GM19467 (cell line): ENCODE results near the gene ERCC5.

Experiments
- ATAC-seq: cut with Tn5 transposase; IDR thresholded peaks from one replicate; pipeline ENCODE4 v1.9.1; 2021; ENCODE audit warnings: mild to moderate bottlenecking, moderate library complexity; ENCODE audit not compliant: unreplicated experiment

Gene ERCC5

GRCh38 chr13:102839462-102839861 is 6.4 kb upstream of the ERCC5 start:
- ATAC-seq = no peak

GRCh38 chr13:102845289-102845629 is 573 bp upstream of the ERCC5 start:
- ATAC-seq = peak; percentile 19

- ATAC-seq = peak; percentile 35
These were observed 606 bp downstream of the ERCC5 start for GRCh38 chr13:102846261-102847015.

GRCh38 chr13:102847272-102848234 is 1.7 kb downstream of the ERCC5 start:
- ATAC-seq = no peak

- ATAC-seq = no peak
These were observed 3.1 kb downstream of the ERCC5 start for GRCh38 chr13:102848956-102849355.

GRCh38 chr13:102852556-102852955 is 6.7 kb downstream of the ERCC5 start:
- no peak for ATAC-seq

GRCh38 chr13:102854675-102855074 is 8.8 kb downstream of the ERCC5 start:
- ATAC-seq = peak; percentile 73

GRCh38 chr13:102856557-102856956 is 10.7 kb downstream of the ERCC5 start:
- no peak for ATAC-seq

- ATAC-seq = no peak
These were observed 16.9 kb downstream of the ERCC5 start for GRCh38 chr13:102862624-102863210.

- ATAC-seq = no peak
These were observed 17.8 kb downstream of the ERCC5 start for GRCh38 chr13:102863590-102863989.

- no peak for ATAC-seq
These were observed 22.6 kb downstream of the ERCC5 start for GRCh38 chr13:102868366-102868936.

GRCh38 chr13:102869948-102870676 is 24.3 kb downstream of the ERCC5 start:
- ATAC-seq = no peak

- ATAC-seq = no peak
These were observed 25.0 kb downstream of the ERCC5 start for GRCh38 chr13:102870677-102871415.

- no peak for ATAC-seq
These were observed 26.3 kb downstream of the ERCC5 start for GRCh38 chr13:102872131-102872530.

- ATAC-seq = no peak
These were observed 26.7 kb downstream of the ERCC5 start for GRCh38 chr13:102872531-102872930.

- ATAC-seq = no peak
These were observed 27.8 kb downstream of the ERCC5 start for GRCh38 chr13:102873653-102874052.

GRCh38 chr13:102875256-102875655 is 29.4 kb downstream of the ERCC5 start:
- ATAC-seq = no peak

- no peak for ATAC-seq
These were observed 31.5 kb downstream of the ERCC5 start for GRCh38 chr13:102877303-102877702.

GRCh38 chr13:102878481-102878880 is 32.6 kb downstream of the ERCC5 start:
- ATAC-seq = no peak
